NCI-H146 (cell line): Measurements from ENCODE around the gene BBS1.
"Not testable (repeated sequence)": the region's sequence is repeated elsewhere in the genome, so short reads cannot be mapped to it uniquely, and the experiment has no call there.

Source experiments
- DNase-seq: peaks from one replicate; lab custom pipeline; 2025; lab: John Stamatoyannopoulos, UW

BBS1 gene

GRCh38 chr11:66579017-66579606, 68.7 kb downstream of the BBS1 start:
- peak; percentile 59 for DNase-seq

DNA sequence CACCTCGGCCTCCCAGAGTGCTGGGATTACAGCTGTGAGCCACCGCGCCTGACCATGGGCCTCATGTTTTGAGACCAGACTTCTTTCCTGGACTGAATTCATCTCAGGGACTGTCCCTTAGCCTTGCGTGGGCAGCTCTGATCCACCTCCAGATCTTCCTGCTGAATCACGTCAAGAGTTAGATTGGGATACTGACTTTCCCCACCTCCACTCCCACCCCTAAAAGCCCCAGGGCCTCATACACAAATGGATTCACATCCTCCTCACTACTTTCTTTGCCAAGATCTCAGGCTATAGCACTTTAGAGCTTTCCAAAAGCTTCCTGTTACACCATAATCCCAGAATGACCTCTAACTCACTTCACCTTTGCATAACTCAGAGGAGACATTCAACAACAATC, 70.4 kb downstream of the BBS1 start:
- DNase-seq, result no peak

GRCh38 chr11:66581261-66581660, 70.8 kb downstream of the BBS1 start:
- no peak for DNase-seq

- not testable (repeated sequence) for DNase-seq
Measured at GRCh38 chr11:66582565-66583147, 72.2 kb downstream of the BBS1 start.
